ENCODE data around the gene KRT86.

The KRT86 gene

DNA sequence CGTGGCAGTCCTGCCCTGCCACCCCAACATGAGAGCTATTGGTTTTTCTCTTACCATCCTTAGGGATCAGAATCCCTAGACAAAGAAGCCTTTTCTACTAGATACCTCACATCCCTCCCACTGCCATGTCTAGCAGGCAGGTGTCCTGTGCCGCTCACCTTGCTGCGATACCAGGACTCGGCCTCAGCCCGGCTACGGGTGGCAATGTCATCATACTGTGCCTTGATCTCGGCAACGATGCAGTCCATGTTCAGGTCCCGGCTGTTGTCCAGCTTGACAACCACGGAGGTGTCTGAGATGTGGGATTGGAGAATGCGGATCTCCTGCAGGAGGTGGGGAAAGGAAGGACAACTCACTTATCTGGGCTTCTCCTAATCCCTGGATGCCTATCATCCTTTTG, 42.3 kb downstream of the KRT86 start:
- no peak for DNase-seq (ENCODE audit: low spot score)

DNA sequence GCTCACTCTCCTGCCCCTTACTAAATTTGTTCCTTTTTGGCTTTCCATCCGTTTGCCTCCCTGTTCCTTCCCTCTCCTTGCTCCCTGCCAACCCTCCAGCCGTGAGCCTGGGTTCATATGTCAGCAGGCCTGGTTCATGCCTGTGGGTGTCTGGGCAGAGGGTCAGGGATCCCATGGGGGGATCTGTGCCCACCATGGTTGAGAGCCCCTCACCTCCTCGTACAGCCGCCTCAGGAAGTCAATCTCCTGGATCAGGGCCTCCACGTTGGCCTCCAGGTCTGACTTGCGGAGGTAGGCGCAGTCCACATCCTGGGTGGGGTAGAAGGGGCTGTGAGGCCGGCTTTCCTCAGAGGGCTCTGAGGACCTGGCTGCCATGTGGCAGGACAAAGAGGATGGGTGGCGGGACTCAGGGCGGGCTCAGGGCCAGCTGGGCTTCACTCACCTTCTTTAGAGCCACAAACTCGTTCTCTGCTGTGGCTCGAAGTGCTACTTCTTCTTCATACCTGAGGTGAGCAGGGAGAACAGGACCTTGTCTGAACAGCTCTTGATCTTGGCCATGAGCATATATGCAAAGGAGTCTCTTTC, 43.1 kb downstream of the KRT86 start:
- DNase-seq (ENCODE audit: low spot score), result no peak

GRCh38 chr12:52318241-52318990, 44.0 kb downstream of the KRT86 start:
- DNase-seq (ENCODE audit: low spot score), result no peak

- no peak for DNase-seq (ENCODE audit: low spot score)
Measured at GRCh38 chr12:52319097-52319496, 44.7 kb downstream of the KRT86 start.

DNA sequence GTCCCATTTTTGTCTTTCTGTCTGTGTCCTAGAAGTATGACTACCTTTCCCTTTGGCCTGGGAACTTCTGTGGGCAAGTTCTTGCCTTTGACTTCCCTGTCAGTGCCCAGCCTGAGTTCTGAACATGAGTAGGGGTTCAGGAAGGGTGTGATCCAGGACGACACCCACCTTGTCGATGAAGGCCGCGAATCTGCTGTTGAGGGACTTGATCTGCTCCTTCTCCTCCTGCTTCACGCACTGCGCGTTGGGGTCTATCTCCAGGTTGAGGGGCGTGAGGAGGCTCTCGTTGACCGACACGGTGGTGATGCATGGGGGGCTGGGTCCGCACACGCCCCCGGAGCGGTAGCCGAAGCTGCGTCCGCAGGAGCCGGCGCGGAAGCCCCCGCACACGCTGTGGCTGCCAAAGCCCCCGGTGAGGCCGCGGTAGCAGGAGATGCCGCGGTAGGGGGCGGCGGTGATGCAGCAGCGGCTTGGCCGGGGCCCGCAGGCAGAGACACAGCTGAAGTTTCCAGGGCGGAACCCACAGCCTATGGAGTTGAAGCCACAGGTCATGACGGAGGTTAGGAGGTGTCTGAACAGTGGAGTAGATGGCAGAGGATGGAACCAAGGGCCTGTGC, 46.4 kb downstream of the KRT86 start, which contains the start of gene KRT83:
TSS of gene KRT83 (minus strand) at position 615 of the 617 bp plus-strand sequence. CDS start at position 552, 63 bp downstream.
- no peak for DNase-seq (ENCODE audit: low spot score)

DNA sequence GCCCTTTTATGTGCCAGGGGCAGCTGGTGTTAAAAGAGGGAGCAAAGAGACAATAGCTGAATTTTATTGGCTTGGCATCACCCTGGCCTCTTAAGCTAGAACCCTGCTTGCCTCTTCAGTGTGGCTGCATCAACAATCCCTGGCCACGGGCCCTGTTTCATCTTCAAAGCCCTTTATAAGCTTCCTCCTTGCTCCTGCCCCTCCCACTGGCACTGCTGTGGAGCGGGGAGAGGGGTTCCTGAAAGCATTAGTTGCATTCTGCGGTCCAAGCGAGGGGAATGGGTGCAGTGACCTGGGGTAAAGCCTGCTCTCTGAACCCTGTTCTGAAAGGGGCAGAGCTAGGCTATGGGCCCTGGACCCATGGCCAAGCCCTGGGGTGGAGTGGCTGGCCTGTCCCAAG, 47.0 kb downstream of the KRT86 start:
- DNase-seq (ENCODE audit: low spot score), result no peak

DNA sequence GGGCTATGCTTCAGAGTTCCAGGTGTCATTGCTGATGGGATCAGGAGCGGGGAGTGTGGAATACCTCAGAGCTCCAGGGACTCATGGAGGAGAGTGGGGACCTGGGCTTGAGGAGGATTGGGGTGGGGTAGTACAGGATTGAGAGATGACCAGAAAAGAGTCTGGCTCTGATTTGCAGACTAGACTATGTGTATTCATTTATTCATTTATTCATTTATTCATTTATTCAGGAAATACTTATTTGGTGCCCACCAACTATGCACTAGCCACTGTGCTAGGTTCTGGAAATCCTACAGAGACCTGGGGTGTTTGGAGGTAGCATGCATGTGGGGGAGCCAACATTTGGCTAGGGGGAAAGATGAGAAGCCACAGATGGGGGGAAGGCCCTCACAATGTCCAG, 47.6 kb downstream of the KRT86 start:
- no peak for DNase-seq (ENCODE audit: low spot score)

GRCh38 chr12:52323001-52323400, 48.6 kb downstream of the KRT86 start:
- no peak for DNase-seq (ENCODE audit: low spot score)

- DNase-seq (ENCODE audit: low spot score), result no peak
Measured at GRCh38 chr12:52323416-52324152, 49.1 kb downstream of the KRT86 start.

- no peak for DNase-seq (ENCODE audit: low spot score)
Measured at GRCh38 chr12:52324153-52324444, 49.7 kb downstream of the KRT86 start.

DNA sequence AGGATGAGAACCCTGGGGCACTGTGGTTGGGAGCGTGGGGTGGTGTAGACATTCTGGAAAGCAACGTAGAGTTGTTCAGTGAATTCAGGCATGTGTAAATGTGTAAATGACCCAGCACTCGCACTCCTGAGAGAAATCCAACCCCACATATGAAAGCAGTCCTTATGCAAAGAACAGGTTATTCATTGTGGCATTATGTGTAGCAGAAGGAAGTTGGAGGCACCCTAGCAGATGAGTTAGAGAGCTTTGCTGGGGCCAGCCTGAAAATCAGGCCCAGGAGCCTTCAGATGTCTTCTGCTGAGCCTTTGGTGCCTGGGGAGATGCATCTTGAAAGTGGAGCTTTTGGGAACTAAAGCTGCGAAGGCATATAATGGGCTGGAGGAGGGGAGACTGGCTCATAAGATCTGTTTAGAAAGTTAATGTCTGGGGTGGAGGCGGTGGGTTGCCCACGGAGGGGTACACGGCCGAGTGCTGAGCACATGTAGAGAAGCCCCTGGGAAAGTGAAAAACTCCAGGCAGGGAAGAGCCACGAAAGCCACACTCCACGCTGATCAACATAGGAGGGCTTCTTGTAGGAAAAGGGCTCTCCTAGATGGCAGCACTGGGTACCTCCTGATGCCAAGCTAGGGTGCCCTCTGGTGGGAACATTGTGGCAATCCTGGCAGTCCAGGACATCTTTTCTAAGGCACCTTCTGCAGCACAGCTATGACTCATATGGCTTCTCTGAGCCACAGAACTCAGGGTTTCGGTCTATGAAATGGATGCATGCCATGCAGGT, 52.8 kb downstream of the KRT86 start:
- DNase-seq (ENCODE audit: low spot score), result peak; percentile 96

- DNase-seq (ENCODE audit: low spot score), result no peak
Measured at GRCh38 chr12:52327830-52328500, 53.5 kb downstream of the KRT86 start.

DNA sequence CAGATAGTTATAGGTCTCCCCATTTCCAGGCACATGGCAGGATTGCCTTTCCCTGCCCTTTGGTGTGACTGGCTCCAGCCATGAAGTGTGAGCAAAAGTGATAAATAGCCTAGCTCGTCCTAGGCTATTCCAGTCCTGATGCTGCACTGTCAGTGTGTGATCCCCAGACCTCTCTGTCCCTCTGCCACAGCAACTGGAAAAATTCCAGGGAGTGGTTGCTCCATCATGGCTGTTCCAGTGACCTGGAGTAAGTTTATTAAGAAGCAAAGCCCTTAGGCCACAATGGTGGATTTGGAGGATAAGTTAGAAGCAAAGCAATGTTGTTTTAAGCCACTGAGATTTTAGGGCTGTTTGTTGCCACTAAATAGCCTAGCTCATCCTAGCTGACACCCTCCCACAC, 56.6 kb downstream of the KRT86 start:
- no peak for DNase-seq (ENCODE audit: low spot score)

DNA sequence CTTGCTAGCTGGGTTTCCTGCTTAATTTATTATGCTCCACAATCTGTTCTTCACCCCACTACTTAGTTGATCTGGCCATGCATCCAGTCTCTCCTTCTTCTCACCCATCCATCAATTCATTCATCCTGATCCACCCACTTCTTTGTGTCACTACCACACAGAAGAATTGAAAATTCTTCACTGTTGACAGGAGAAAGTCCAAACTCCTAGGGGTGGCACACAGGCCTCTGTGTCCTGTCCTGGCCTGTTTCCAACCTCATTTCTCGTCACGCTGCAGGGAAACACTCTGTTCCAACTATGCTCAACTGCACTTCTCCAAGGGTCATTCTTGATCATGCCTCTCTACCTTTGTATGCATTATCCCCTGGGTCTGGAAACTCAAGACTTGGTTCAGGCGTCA, 57.4 kb downstream of the KRT86 start:
- no peak for DNase-seq (ENCODE audit: low spot score)

DNA sequence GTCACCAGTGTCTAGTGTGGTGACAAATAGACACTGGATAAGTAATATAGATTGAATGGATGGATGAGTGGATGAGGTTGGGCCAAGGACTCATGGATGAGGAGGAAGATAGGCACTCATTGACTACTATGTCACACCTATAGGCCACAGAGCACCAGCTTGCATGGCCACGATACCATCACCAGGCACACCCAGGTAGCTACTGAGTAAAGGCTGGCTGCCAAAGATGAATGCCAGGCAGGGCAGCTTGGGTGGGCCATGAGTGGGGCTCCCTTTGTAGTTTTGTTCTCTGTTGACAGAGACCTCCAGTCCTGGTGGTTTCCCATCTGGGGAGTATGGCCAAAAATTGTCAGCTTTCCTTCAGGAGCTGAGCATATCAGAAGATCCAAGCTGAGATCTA, 57.9 kb downstream of the KRT86 start:
- DNase-seq (ENCODE audit: low spot score), result no peak

GRCh38 chr12:52333321-52333720, 58.9 kb downstream of the KRT86 start:
- DNase-seq (ENCODE audit: low spot score), result no peak

- DNase-seq (ENCODE audit: low spot score), result no peak
Measured at GRCh38 chr12:52334185-52334584, 59.7 kb downstream of the KRT86 start.

GRCh38 chr12:52335598-52336262, 61.3 kb downstream of the KRT86 start:
- no peak for DNase-seq (ENCODE audit: low spot score)

GRCh38 chr12:52336641-52337040, 62.2 kb downstream of the KRT86 start:
- DNase-seq (ENCODE audit: low spot score), result no peak

- DNase-seq (ENCODE audit: low spot score), result no peak
Measured at GRCh38 chr12:52337054-52337453, 62.6 kb downstream of the KRT86 start.

Measured in RKO (cell line).